GM18526 (cell line): ENCODE data around the gene UCN.

Source experiments
- POLR2A ChIP-seq: IDR thresholded peaks from 3 replicates; pipeline ENCODE4 v1.6.1; 2011; ENCODE audit not compliant: insufficient read length; ENCODE audit errors: extremely low read depth

The UCN gene

GRCh38 chr2:27303093-27304025, 4.9 kb downstream of the UCN start:
- no peak for TF ChIP-seq POLR2A

- no peak for TF ChIP-seq POLR2A
Measured at GRCh38 chr2:27298391-27299080, 9.7 kb downstream of the UCN start.

- TF ChIP-seq POLR2A = no peak
Measured at GRCh38 chr2:27297195-27297594, 11.1 kb downstream of the UCN start.

- no peak for TF ChIP-seq POLR2A
Measured at GRCh38 chr2:27296481-27296880, 11.8 kb downstream of the UCN start.

GRCh38 chr2:27294928-27295327, 13.3 kb downstream of the UCN start:
- TF ChIP-seq POLR2A = no peak

GRCh38 chr2:27291865-27292264, 16.4 kb downstream of the UCN start:
- TF ChIP-seq POLR2A = no peak

- TF ChIP-seq POLR2A = no peak
Measured at GRCh38 chr2:27290549-27290948, 17.7 kb downstream of the UCN start.

- TF ChIP-seq POLR2A = no peak
Measured at GRCh38 chr2:27288610-27289009, 19.6 kb downstream of the UCN start.

- TF ChIP-seq POLR2A = no peak
Measured at GRCh38 chr2:27285481-27285880, 22.8 kb downstream of the UCN start.

- TF ChIP-seq POLR2A = no peak
Measured at GRCh38 chr2:27284996-27285395, 23.2 kb downstream of the UCN start.

GRCh38 chr2:27282892-27283291, 25.4 kb downstream of the UCN start:
- no peak for TF ChIP-seq POLR2A

- TF ChIP-seq POLR2A = no peak
Measured at GRCh38 chr2:27281855-27282559, 26.2 kb downstream of the UCN start, which contains the start of gene TRIM54. Gene TRIM54 (plus strand): TSS chr2:27282429. CDS start chr2:27282732, 303 bp downstream.

GRCh38 chr2:27281442-27281841, 26.8 kb downstream of the UCN start:
- no peak for TF ChIP-seq POLR2A

GRCh38 chr2:27280826-27281225, 27.4 kb downstream of the UCN start:
- no peak for TF ChIP-seq POLR2A

GRCh38 chr2:27278010-27278409, 30.2 kb downstream of the UCN start:
- no peak for TF ChIP-seq POLR2A
